Activated CD8-positive, alpha-beta memory T cell treated with anti-CD3 and anti-CD28 coated beads for 48 hours (primary cell): Measurements from ENCODE around the gene CEP170.

Experiments
- DNase-seq, 3 experiments: peaks; one replicate each; pipeline ENCODE4 v3.0.0-alpha.2; 2020; ENCODE audit warnings: low read depth in 2 of 3, low spot score in 2 of 3

Gene CEP170

GRCh38 chr1:243254927-243255790 lies at the start of gene CEP170:
CEP170 (minus strand) TSS chr1:243255281; CDS start chr1:243225280, 30,001 bp downstream.
- peak; percentile 71 to 77 (median 73) for DNase-seq

GRCh38 chr1:243301059-243301458 lies 46.0 kb upstream of the CEP170 start:
- no peak for DNase-seq

DNA sequence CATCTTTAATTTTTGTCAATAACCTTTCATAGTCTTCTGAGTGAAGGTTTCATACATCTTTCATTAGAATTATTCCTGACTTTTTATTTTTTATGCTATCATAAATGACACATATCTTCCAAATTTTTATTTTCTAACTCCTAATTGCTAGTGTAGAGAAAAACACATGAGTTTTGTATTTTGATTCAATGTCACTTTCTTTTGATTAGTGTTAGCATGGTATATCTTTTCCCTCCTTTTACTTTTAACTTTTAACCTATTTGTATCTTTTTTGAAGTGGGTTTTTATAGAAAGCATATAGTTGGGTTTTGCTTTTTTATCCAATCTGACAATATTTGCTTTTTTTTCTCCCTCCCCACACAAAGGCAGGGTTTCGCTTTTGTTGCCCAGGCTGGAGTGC lies 44.0 kb upstream of the CEP170 start:
- no peak for DNase-seq

- DNase-seq, result no peak
These were observed 39.6 kb upstream of the CEP170 start for GRCh38 chr1:243294723-243295121.

GRCh38 chr1:243293941-243294722 lies 39.1 kb upstream of the CEP170 start:
- no peak for DNase-seq

DNA sequence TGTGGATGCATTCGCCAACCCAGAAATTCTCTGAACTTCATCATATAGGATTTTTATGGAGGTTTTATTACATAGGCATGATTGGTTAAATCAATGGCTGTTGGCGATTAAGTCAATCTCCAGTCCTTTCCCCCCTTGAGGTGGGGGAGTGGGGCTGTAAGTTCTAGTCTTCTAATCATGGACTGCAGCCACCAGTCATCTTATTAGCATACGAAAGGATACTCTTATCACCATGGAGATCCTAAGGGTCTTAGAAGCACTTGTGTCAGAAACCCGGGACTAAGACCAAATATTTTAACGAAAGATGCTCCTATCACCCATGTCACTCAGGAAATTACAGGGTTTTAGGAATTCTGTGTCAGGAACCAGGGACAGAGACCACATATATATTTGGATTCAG lies 37.0 kb upstream of the CEP170 start:
- DNase-seq, result no peak

- DNase-seq, result no peak
These were observed 36.2 kb upstream of the CEP170 start for GRCh38 chr1:243291292-243291691.

GRCh38 chr1:243288062-243288461 lies 33.0 kb upstream of the CEP170 start:
- no peak for DNase-seq

- DNase-seq, result no peak
These were observed 32.6 kb upstream of the CEP170 start for GRCh38 chr1:243287652-243288051.

DNA sequence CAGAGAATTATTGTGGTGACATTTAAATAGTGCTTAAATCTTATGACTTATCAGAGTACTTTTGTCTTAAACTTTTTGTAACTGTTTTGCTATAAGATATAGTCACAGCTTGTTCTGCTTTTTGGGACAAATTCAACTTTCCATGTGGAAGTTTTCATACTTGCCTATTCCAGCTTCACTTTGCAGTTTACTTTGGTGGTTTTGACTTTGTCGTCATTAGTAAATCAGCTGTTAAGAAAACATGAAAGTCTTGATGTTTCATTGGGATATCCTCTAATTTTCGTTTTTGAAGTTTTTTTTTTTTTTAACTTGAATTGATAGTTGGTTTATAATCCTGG lies 32.0 kb upstream of the CEP170 start:
- no peak for DNase-seq

- no peak for DNase-seq
These were observed 31.5 kb upstream of the CEP170 start for GRCh38 chr1:243286409-243287122.

DNA sequence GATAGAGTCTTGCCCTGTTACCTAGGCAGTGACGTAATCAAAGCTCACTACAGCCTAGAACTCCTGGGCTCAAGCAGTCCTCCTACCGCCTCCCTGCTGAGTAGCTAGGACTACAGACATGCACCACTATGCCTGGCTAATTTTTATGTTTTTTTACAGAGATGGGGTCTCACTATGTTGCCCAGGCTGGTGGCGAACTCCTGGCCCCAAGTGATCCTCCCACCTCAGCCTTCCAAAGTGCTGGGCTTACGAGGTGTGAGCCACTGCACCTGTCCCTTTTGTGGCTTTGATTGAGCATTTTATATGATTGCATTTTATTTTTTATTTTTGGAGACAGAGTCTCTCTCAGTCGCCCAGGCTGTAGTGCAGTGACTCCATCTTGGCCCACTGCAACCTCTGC lies 26.6 kb upstream of the CEP170 start:
- DNase-seq, result no peak

DNA sequence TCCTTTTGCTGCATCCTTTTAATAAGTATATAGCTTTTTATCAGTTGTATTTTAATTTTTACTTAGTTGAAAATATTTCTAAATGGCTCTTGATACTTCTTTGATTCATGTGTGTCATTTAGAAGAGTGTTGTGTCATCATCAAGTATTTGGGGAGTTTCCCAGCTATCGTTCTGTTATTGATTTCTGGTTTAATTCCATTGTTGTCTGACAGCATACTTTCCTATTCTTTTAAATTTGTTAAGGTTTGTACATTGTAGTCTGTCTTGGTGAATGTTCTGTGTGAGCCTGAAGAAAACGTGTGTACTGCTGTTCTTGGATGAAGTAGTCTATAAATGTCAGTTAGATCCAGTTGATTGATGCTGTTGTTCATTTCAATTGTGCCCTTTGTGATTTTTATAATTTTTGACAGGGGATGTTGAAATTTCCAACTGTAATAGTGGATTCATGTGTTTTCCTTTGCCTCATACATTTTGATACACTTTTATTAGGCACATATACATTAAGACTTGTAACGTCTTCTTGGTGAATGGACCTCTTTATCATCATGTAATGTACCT lies 25.6 kb upstream of the CEP170 start:
- DNase-seq, result no peak

DNA sequence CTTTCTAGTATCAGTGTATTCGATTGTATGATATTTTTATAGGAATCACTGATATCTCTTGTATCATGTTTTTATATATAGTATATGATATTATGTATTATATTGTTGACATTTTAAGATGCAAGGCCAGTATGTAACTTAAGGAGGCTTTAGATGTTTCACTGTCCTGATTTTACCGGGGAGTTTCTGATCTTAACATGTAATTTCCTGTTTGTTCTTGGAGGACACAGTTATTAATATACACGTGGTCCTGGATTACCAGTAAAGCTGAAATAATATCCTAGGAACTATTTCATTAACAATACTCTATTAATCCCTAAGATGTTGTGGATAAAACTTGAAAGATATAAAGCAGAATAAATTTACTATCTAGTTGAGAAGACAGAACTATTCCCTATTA lies 20.2 kb upstream of the CEP170 start:
- no peak for DNase-seq

DNA sequence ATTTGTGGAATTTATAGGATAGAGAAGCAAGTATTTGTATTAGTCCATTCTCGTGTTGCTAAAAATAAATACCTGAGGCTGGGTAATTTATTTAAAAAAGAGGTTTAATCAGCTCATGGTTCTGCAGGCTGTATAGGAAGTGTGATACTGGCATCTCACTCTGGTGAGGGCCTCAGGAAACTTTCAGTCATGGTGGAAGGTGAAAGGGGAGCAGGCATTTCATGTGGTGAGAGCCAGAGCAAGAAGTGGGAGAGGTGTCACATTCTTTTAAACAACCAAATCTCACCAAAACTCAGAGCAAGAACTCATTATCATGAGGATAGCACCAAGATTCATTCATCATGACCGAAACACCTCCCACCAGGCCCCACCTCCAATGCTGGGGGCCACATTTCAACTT lies 18.9 kb upstream of the CEP170 start:
- DNase-seq, result no peak

DNA sequence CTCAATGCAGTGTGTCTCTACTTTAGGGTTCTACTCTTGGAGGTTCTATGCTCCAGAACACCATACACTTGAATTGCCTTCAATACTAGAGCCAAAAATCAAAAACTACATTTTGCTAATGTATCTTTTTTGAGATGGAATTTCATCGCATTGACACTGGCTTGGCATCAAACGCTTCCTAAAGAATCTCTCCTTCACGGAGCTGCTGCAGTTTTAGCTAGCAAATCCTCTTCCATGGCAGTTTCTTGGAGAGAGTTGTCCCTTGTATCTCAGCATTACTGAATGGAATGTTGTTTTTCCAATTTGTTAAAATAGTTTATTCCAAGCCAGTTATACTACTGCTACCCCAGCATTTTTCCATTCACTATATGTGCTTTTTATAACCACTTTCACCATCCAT lies 18.4 kb upstream of the CEP170 start:
- no peak for DNase-seq

DNA sequence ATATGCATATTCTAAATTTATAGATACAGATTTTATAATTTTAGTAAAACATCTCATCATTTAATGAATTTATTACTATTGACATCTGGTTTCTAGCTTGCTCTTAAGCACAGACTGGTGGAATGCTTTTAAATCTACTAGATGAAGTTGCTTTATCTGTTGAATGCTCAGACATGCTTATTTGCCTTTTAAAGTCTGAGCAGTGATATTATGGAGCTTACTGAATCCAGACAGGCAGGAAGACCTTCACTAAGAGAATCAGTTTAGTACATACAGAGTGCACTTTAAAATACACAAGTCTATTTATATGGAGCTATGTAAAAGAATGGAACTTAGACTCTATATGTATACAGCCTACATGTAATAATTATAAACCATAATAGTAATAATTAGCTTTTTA lies 17.3 kb upstream of the CEP170 start:
- no peak for DNase-seq

DNA sequence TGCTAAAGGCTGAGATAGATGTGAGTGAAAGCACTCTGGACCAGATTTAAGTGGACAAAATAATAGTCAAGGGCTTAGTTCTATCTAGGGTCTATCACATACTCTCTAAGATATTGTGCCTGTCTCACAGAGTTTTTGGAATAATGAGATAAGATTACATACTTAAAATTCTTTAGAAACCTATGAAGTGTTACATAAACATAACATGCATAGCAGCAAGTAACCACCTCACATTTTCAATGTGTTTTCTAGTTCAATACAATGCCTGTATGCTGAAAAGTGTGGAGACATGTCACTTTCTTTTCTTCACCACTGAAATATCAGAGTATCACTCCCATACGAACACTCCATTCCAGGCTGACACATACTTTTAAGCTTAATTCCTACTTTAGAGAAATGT lies 16.9 kb upstream of the CEP170 start:
- no peak for DNase-seq

DNA sequence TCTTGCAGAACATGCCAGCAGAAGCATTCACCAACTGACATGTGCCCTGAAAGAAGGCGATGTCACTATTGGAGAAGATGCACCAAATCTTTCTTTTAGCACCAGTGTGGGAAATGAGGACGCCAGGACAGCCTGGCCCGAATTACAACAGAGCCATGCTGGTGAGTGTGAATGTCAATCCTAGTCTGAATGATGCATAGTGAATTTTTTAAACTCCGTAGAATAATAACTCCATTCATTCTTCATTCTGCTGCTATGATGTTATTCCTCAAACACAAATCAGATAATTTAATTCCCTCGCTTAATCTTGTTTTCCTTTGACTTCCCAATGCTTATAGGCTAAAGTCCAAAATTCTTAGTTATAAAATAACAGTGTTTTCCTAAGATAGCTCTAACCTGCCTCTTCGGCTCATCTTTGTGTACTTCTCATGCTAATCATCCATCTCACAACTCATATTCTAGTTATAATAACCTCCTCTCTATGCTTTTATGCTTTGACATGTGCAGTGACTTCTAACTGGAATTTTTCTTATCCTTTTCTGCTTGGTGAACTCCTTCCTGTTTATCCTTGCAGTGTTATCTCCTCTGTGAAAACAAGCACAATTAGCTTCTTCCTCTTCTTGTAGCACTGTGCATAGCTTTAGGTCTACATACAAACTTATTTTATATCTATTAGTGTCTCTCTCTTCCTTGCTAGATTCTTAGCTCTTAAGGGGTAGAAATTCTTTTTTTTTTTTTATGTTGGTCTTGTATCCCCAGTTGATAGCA lies 15.2 kb upstream of the CEP170 start:
- no peak for DNase-seq

GRCh38 chr1:243269461-243269801 lies 14.3 kb upstream of the CEP170 start:
- DNase-seq, result no peak
